HG03558 (cell line): ENCODE measurements around the gene CLIC5.

ENCODE experiments used
- ATAC-seq: cut with Tn5 transposase; IDR thresholded peaks from one replicate; pipeline ENCODE4 v1.9.1; 2021; ENCODE audit warnings: moderate number of reproducible peaks; ENCODE audit not compliant: unreplicated experiment; ENCODE audit errors: extremely low read depth

CLIC5 gene

GRCh38 chr6:45967363-45967762, 48.3 kb downstream of the CLIC5 start:
- no peak for ATAC-seq

GRCh38 chr6:45966797-45967196, 48.9 kb downstream of the CLIC5 start:
- no peak for ATAC-seq

GRCh38 chr6:45966340-45966739, 49.3 kb downstream of the CLIC5 start:
- ATAC-seq: no peak

GRCh38 chr6:45965792-45966191, 49.9 kb downstream of the CLIC5 start:
- ATAC-seq: no peak

- ATAC-seq: no peak
Measured at GRCh38 chr6:45965007-45965406, 50.7 kb downstream of the CLIC5 start.

- ATAC-seq: no peak
Measured at GRCh38 chr6:45964300-45964699, 51.4 kb downstream of the CLIC5 start.

- no peak for ATAC-seq
Measured at GRCh38 chr6:45963896-45964295, 51.8 kb downstream of the CLIC5 start.

GRCh38 chr6:45961125-45961524, 54.5 kb downstream of the CLIC5 start:
- ATAC-seq: no peak

GRCh38 chr6:45959534-45960145, 56.0 kb downstream of the CLIC5 start:
- no peak for ATAC-seq

GRCh38 chr6:45956663-45957062, 59.0 kb downstream of the CLIC5 start:
- ATAC-seq: no peak

- ATAC-seq: no peak
Measured at GRCh38 chr6:45956176-45956575, 59.5 kb downstream of the CLIC5 start.

GRCh38 chr6:45955597-45955996, 60.1 kb downstream of the CLIC5 start:
- ATAC-seq: no peak

- no peak for ATAC-seq
Measured at GRCh38 chr6:45952546-45952945, 63.1 kb downstream of the CLIC5 start.

- no peak for ATAC-seq
Measured at GRCh38 chr6:45952168-45952529, 63.5 kb downstream of the CLIC5 start.

- ATAC-seq: no peak
Measured at GRCh38 chr6:45951321-45952167, 64.1 kb downstream of the CLIC5 start.

- ATAC-seq: no peak
Measured at GRCh38 chr6:45949256-45949655, 66.4 kb downstream of the CLIC5 start.

GRCh38 chr6:45947807-45948206, 67.9 kb downstream of the CLIC5 start:
- ATAC-seq: no peak

- ATAC-seq: no peak
Measured at GRCh38 chr6:45946887-45947286, 68.8 kb downstream of the CLIC5 start.

- no peak for ATAC-seq
Measured at GRCh38 chr6:45946352-45946751, 69.3 kb downstream of the CLIC5 start.

- no peak for ATAC-seq
Measured at GRCh38 chr6:45942953-45943352, 72.7 kb downstream of the CLIC5 start.

- no peak for ATAC-seq
Measured at GRCh38 chr6:45933855-45934254, 81.8 kb downstream of the CLIC5 start.

- ATAC-seq: no peak
Measured at GRCh38 chr6:45931232-45931631, 84.4 kb downstream of the CLIC5 start.
